HepG2 (cell line): ENCODE data around the gene SEC63. TPM values are rescaled to one million over a fixed set of nuclear protein-coding genes. Genes with fewer than 3 reads are reported as not detected.

Experiments
- ADNP ChIP-seq: sonication (generic); formaldehyde crosslinking; IDR thresholded peaks from 2 replicates; pipeline ENCODE4 v1.4.0; 2020; ENCODE audit warnings: missing genetic modification reagents
- BCL6 ChIP-seq: IDR thresholded peaks from 2 replicates; pipeline ENCODE4 v1.6.1; 2016; ENCODE audit warnings: missing genetic modification reagents, missing compliant biosample characterization
- CBX1 ChIP-seq: IDR thresholded peaks from one replicate; pipeline ENCODE4 v1.6.1; 2016; ENCODE audit warnings: antibody characterized with exemption, low read depth
- EP300 ChIP-seq, 3 experiments: sonication (generic) in 1 of 3; formaldehyde crosslinking in 1 of 3; IDR thresholded peaks; 2 replicates each; pipeline versions ENCODE4 v1.5.1 to v1.6.1; 2011 to 2020; ENCODE audit warnings: low read depth in 2 of 3, low read length in 2 of 3, borderline replicate concordance in 1 of 3, improper control_type of control experiment in 1 of 3, mild to moderate bottlenecking in 1 of 3, missing genetic modification reagents in 1 of 3, moderate library complexity in 1 of 3
- HOXA3 ChIP-seq: sonication (generic); formaldehyde crosslinking; IDR thresholded peaks from 2 replicates; pipeline ENCODE4 v1.5.0; 2020; ENCODE audit warnings: missing genetic modification reagents
- IKZF1 ChIP-seq: fragments of 450-650 bp; IDR thresholded peaks from 2 replicates; pipeline ENCODE4 v1.7.1; 2016
- KDM2A ChIP-seq: sonication (generic); formaldehyde crosslinking; IDR thresholded peaks from 2 replicates; pipeline ENCODE4 v1.4.0; 2020; ENCODE audit warnings: low read depth, missing genetic modification reagents, borderline replicate concordance
- KDM5B ChIP-seq: sonication (generic); formaldehyde crosslinking; IDR thresholded peaks from 2 replicates; pipeline ENCODE4 v1.4.0; 2020; ENCODE audit warnings: missing genetic modification reagents, mild to moderate bottlenecking, borderline replicate concordance
- NFKBIZ ChIP-seq: IDR thresholded peaks from 2 replicates; pipeline ENCODE4 v1.6.1; 2018; ENCODE audit warnings: missing genetic modification reagents, missing compliant biosample characterization
- POLR2AphosphoS5 ChIP-seq: IDR thresholded peaks from 2 replicates; pipeline ENCODE4 v1.6.1; 2012; ENCODE audit warnings: low read depth, low read length
- POLR2G ChIP-seq: fragments of 200-400 bp; formaldehyde crosslinking; IDR thresholded peaks from 2 replicates; pipeline ENCODE4 v1.6.1; 2018; ENCODE audit warnings: mild to moderate bottlenecking, low read depth, low read length, moderate library complexity
- SATB2 ChIP-seq: sonication (generic); formaldehyde crosslinking; IDR thresholded peaks from 2 replicates; pipeline ENCODE4 v1.5.0; 2020; ENCODE audit warnings: missing genetic modification reagents
- ZFAT ChIP-seq: sonication (generic); formaldehyde crosslinking; conservative IDR thresholded peaks from 2 replicates; pipeline ENCODE4 v1.8.1; 2023; ENCODE audit warnings: missing genetic modification reagents, inconsistent platforms
- ZNF337 ChIP-seq: sonication (generic); formaldehyde crosslinking; IDR thresholded peaks from 2 replicates; pipeline ENCODE4 v1.5.1; 2020; ENCODE audit warnings: missing genetic modification reagents, low read depth, mild to moderate bottlenecking, borderline replicate concordance
- ZNF33A ChIP-seq: sonication (generic); formaldehyde crosslinking; IDR thresholded peaks from 2 replicates; pipeline ENCODE4 v1.5.1; 2020; ENCODE audit warnings: missing genetic modification reagents, mild to moderate bottlenecking, moderate library complexity, borderline replicate concordance
- ZNF546 ChIP-seq: sonication (generic); formaldehyde crosslinking; conservative IDR thresholded peaks from 2 replicates; pipeline ENCODE4 v1.8.1; 2023; ENCODE audit warnings: mild to moderate bottlenecking, missing genetic modification reagents
- ZNF589 ChIP-seq: sonication (generic); formaldehyde crosslinking; conservative IDR thresholded peaks from 2 replicates; pipeline ENCODE4 v1.8.0; 2022; ENCODE audit warnings: mild to moderate bottlenecking, moderate library complexity, missing genetic modification reagents
- ZNF720 ChIP-seq: sonication (generic); formaldehyde crosslinking; IDR thresholded peaks from 2 replicates; pipeline ENCODE4 v1.4.0; 2020; ENCODE audit warnings: missing genetic modification reagents
- ZNF790 ChIP-seq: sonication (generic); formaldehyde crosslinking; IDR thresholded peaks from 2 replicates; pipeline ENCODE4 v1.8.0; 2022; ENCODE audit warnings: missing genetic modification reagents, mild to moderate bottlenecking, borderline replicate concordance
- polyA plus RNA-seq, 8 experiments: library from polyadenylated mRNA; depleted of rRNA in 3 of 8; stranded (reverse) in 7 of 8; unstranded in 1 of 8; fragments of >200 nt; fragmentation: Illumina TruSeq in 4 of 8; extraction: Trizol in 4 of 8; gene quantifications; 2 replicates each; pipeline versions ENCODE4 v1.2.1 to v1.2.3, GENCODE V29; 2011 to 2016; ENCODE audit warnings: low read depth in 4 of 8, missing spikeins in 1 of 8, mixed read lengths in 1 of 8; ENCODE audit not compliant: insufficient read depth in 1 of 8
- total RNA-seq, 5 experiments: library from RNA; depleted of rRNA; stranded (reverse); fragments of >200 nt; fragmentation: Illumina TruSeq; extraction: Trizol; gene quantifications; 2 replicates each; pipeline ENCODE4 v1.2.3, GENCODE V29; 2016; ENCODE audit warnings: low read depth in 1 of 5
- TF ChIP-seq, protein P1 (sequence below): sonication (generic); formaldehyde crosslinking; IDR thresholded peaks from 2 replicates; pipeline ENCODE4 v1.8.1; 2022; ENCODE audit warnings: mild to moderate bottlenecking, missing genetic modification reagents
- TF ChIP-seq, protein P2 (sequence below): sonication (generic); formaldehyde crosslinking; IDR thresholded peaks from 2 replicates; pipeline ENCODE4 v1.8.0; 2022; ENCODE audit warnings: missing genetic modification reagents, mild to moderate bottlenecking, borderline replicate concordance
- TF ChIP-seq, protein P3 (sequence below): sonication (generic); formaldehyde crosslinking; IDR thresholded peaks from 2 replicates; pipeline ENCODE4 v1.5.0; 2020; ENCODE audit warnings: missing genetic modification reagents, mild to moderate bottlenecking, borderline replicate concordance
- TF ChIP-seq, protein P4 (sequence below): sonication (generic); formaldehyde crosslinking; IDR thresholded peaks from 2 replicates; pipeline ENCODE4 v1.5.1; 2020; ENCODE audit warnings: mild to moderate bottlenecking, missing genetic modification reagents

The SEC63 gene
- total and polyA plus RNA-seq, 2 of the 13 experiments (the other 11 are each of a cell fraction or from before 2014, with no cell fraction given): 20.2 to 45.9 TPM

DNA sequence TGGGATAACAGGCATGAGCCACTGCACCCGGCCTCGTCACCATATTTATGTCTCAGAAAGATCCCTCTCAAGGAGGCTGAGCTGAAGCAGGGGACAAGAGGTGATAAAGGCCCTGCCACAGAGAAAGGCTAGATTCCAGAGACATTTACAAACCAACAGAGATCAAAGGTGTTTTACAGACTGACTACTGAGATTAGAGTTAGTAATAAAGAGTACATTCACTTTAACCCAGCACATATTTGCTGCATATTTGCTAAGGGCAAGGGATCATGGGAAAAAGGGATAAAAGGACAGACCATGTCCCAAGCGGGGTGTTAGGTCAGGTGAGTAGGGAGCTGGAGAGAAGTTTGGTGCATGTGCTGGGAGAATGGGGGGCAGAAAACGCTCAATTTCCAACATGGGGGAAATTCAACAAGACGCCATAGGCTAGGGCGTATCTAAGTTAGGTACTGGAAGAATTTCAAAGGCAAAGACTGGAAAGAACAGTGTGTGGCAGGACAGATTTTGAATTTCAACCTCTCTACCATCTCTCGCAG lies 43.8 kb upstream of the SEC63 start (continued):
- TF ChIP-seq, protein P1, sequence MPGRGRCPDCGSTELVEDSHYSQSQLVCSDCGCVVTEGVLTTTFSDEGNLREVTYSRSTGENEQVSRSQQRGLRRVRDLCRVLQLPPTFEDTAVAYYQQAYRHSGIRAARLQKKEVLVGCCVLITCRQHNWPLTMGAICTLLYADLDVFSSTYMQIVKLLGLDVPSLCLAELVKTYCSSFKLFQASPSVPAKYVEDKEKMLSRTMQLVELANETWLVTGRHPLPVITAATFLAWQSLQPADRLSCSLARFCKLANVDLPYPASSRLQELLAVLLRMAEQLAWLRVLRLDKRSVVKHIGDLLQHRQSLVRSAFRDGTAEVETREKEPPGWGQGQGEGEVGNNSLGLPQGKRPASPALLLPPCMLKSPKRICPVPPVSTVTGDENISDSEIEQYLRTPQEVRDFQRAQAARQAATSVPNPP: no peak
- TF ChIP-seq ZNF589 (no peak), KDM5B (CRISPR knock-in tag) (no peak), CBX1 (no peak), IKZF1 (no peak), POLR2G (peak; percentile 92), ZNF337 (no peak), ZNF546 (no peak), ZFAT (CRISPR knock-in tag) (no peak), ZNF33A (peak; percentile 38; the same call in 1 of the 2 replicates), NFKBIZ (CRISPR knock-in tag) (0 out of 2 replicates have a peak, but pooled peaks have one; percentile 67), KDM2A (CRISPR knock-in tag) (no peak), ZNF720 (CRISPR knock-in tag) (no peak), ZNF790 (CRISPR knock-in tag) (no peak), EP300 (IDR thresholded peaks at IDR 0.05; ENCODE audit: low read depth in 2 of 2, low read length in 2 of 2) (peak in 1 of 2 experiments; percentile 83; a peak in 2 of 4 replicates), EP300 (CRISPR knock-in tag; IDR thresholded peaks at IDR 0.05; ENCODE audit: borderline replicate concordance) (peak; percentile 79; the same call in 1 of the 2 replicates), POLR2AphosphoS5 (peak; percentile 85), HOXA3 (CRISPR knock-in tag) (peak; percentile 51; the same call in 1 of the 2 replicates), SATB2 (CRISPR knock-in tag) (no peak), ADNP (CRISPR knock-in tag) (no peak), BCL6 (CRISPR knock-in tag) (peak; percentile 66)
- TF ChIP-seq, protein P2, sequence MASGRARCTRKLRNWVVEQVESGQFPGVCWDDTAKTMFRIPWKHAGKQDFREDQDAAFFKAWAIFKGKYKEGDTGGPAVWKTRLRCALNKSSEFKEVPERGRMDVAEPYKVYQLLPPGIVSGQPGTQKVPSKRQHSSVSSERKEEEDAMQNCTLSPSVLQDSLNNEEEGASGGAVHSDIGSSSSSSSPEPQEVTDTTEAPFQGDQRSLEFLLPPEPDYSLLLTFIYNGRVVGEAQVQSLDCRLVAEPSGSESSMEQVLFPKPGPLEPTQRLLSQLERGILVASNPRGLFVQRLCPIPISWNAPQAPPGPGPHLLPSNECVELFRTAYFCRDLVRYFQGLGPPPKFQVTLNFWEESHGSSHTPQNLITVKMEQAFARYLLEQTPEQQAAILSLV: no peak
- TF ChIP-seq, protein P3, sequence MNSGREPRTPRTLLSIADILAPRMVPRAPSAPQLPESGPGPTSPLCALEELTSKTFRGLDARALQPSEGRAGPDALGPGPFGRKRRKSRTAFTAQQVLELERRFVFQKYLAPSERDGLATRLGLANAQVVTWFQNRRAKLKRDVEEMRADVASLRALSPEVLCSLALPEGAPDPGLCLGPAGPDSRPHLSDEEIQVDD (CRISPR knock-in tag): no peak
- TF ChIP-seq, protein P4, sequence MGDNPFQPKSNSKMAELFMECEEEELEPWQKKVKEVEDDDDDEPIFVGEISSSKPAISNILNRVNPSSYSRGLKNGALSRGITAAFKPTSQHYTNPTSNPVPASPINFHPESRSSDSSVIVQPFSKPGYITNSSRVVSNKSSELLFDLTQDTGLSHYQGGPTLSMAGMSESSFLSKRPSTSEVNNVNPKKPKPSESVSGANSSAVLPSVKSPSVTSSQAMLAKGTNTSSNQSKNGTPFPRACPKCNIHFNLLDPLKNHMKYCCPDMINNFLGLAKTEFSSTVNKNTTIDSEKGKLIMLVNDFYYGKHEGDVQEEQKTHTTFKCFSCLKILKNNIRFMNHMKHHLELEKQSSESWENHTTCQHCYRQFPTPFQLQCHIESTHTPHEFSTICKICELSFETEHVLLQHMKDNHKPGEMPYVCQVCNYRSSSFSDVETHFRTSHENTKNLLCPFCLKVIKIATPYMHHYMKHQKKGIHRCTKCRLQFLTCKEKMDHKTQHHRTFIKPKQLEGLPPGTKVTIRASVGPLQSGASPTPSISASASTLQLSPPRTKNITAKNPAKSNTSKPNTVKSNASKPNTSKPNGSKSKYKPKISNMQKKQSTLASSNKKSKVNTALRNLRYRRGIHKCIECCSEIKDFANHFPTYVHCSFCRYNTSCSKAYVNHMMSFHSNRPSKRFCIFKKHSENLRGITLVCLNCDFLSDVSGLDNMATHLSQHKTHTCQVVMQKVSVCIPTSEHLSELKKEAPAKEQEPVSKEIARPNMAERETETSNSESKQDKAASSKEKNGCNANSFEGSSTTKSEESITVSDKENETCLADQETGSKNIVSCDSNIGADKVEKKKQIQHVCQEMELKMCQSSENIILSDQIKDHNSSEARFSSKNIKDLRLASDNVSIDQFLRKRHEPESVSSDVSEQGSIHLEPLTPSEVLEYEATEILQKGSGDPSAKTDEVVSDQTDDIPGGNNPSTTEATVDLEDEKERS (CRISPR knock-in tag): 0 out of 2 replicates have a peak, but pooled peaks have one; percentile 22
